OCI-LY1 (cell line): ENCODE results near the gene FOXC2.

Experiments
- H2AFZ ChIP-seq: fragments of 200-600 bp; sonication (generic), shearing (Covaris generic); 2 replicates; pipeline ENCODE4 v1.6.0; 2014; ENCODE audit warnings: antibody characterized with exemption, mild to moderate bottlenecking, low read length
- H3F3A ChIP-seq: fragments of 200-600 bp; sonication (generic), shearing (Covaris generic); 2 replicates; pipeline ENCODE4 v1.6.0; 2014; ENCODE audit warnings: mild to moderate bottlenecking, antibody characterized with exemption, low read length, moderate library complexity; ENCODE audit not compliant: insufficient read depth
- H3K27ac ChIP-seq: fragments of 200-600 bp; sonication (generic); 2 replicates; pipeline ENCODE4 v1.5.1; 2014; ENCODE audit warnings: low read length, mixed run types, mild to moderate bottlenecking, low read depth; ENCODE audit not compliant: poor library complexity, severe bottlenecking
- H3K27me3 ChIP-seq: fragments of 200-600 bp; sonication (generic); 2 replicates; pipeline ENCODE4 v1.6.0; 2014; ENCODE audit warnings: antibody characterized with exemption, mild to moderate bottlenecking, low read length, moderate library complexity; ENCODE audit not compliant: insufficient read depth
- H3K36me3 ChIP-seq: fragments of 200-600 bp; sonication (generic); 2 replicates; pipeline ENCODE4 v1.6.1; 2014; ENCODE audit warnings: mild to moderate bottlenecking, antibody characterized with exemption, low read length, moderate library complexity, mixed read lengths; ENCODE audit not compliant: insufficient read depth
- H3K4me1 ChIP-seq: fragments of 200-600 bp; sonication (generic); 2 replicates; pipeline ENCODE4 v1.5.1; 2014; ENCODE audit warnings: mild to moderate bottlenecking, low read length, moderate library complexity; ENCODE audit not compliant: insufficient read depth, severe bottlenecking
- H3K4me2 ChIP-seq: fragments of 200-600 bp; sonication (generic), shearing (Covaris generic); 2 replicates; pipeline ENCODE4 v1.6.1; 2014; ENCODE audit warnings: low read length
- H3K4me3 ChIP-seq: fragments of 200-600 bp; sonication (generic); 2 replicates; pipeline ENCODE4 v1.5.1; 2014; ENCODE audit warnings: low read length, low read depth, mild to moderate bottlenecking, mixed read lengths; ENCODE audit not compliant: poor library complexity, severe bottlenecking
- H3K79me2 ChIP-seq: fragments of 200-600 bp; shearing (Covaris generic); 2 replicates; pipeline ENCODE4 v1.6.1; 2016; ENCODE audit warnings: mixed run types, low read length, mixed read lengths; ENCODE audit not compliant: insufficient read depth
- H3K9ac ChIP-seq: fragments of 200-600 bp; sonication (generic), shearing (Covaris generic); 2 replicates; pipeline ENCODE4 v1.6.1; 2014; ENCODE audit warnings: mild to moderate bottlenecking, low read length, mixed read lengths
- H3K9me2 ChIP-seq: fragments of 200-600 bp; sonication (generic), shearing (Covaris generic); 2 replicates; pipeline ENCODE4 v1.6.1; 2014; ENCODE audit warnings: low read depth, mild to moderate bottlenecking, low read length, mixed read lengths
- H3K9me3 ChIP-seq: fragments of 200-600 bp; shearing (Covaris generic); 2 replicates; pipeline ENCODE4 v1.6.1; 2014; ENCODE audit warnings: low read length, mixed read lengths
- H4K20me1 ChIP-seq: fragments of 200-600 bp; sonication (generic), shearing (Covaris generic); 2 replicates; pipeline ENCODE4 v1.6.0; 2016; ENCODE audit warnings: mild to moderate bottlenecking, low read length; ENCODE audit not compliant: insufficient read depth
- CTCF ChIP-seq: fragments of 200-600 bp; sonication (generic), shearing (Covaris generic); IDR thresholded peaks from 2 replicates; pipeline ENCODE4 v1.5.1; 2017; ENCODE audit warnings: mild to moderate bottlenecking, antibody characterized with exemption, low read length, moderate library complexity, mixed read lengths
- EZH2 ChIP-seq: fragments of 200-600 bp; sonication (generic), shearing (Covaris generic); IDR thresholded peaks from 2 replicates; pipeline ENCODE4 v1.8.0; 2017; ENCODE audit warnings: borderline replicate concordance, mixed run types, mild to moderate bottlenecking, antibody characterized with exemption, low read length, moderate library complexity, mixed read lengths

Gene FOXC2

GRCh38 chr16:86590501-86591144, 24.0 kb downstream of the FOXC2 start:
- Histone ChIP-seq H3K4me2 (no peak overlapping the region), H3K9me3 (no peaks in the 10 kb centered on the region), H3K9ac (no peak overlapping the region), H3K9me2 (no peaks in the 10 kb centered on the region), H2AFZ (no peak overlapping the region), H3F3A (no peaks in the 10 kb centered on the region), H3K79me2 (no peaks in the 10 kb centered on the region), H3K4me1 (no peaks in the 10 kb centered on the region), H3K27ac (no peak overlapping the region), H3K4me3 (no peak overlapping the region), H3K36me3 (no peaks in the 10 kb centered on the region), H4K20me1 (no peaks in the 10 kb centered on the region), H3K27me3 (0 out of 2 replicates have a peak, but pooled peaks cover 5% of the 10 kb centered on the region)
- TF ChIP-seq EZH2 (no peak), CTCF (no peak)

- no peak overlapping the region for H3K27ac ChIP-seq
- H2AFZ ChIP-seq, result no peak overlapping the region
- H3K36me3 ChIP-seq, result no peaks in the 10 kb centered on the region
- no peaks in the 10 kb centered on the region for H3K9me2 ChIP-seq
- H3K4me3 ChIP-seq, result no peak overlapping the region
- no peak for TF ChIP-seq EZH2
- TF ChIP-seq CTCF, result no peak
- H3K4me1 ChIP-seq, result no peaks in the 10 kb centered on the region
- H3K79me2 ChIP-seq, result no peaks in the 10 kb centered on the region
- H3K9me3 ChIP-seq, result no peaks in the 10 kb centered on the region
- no peaks in the 10 kb centered on the region for H3F3A ChIP-seq
- no peak overlapping the region for H3K4me2 ChIP-seq
- no peaks in the 10 kb centered on the region for H4K20me1 ChIP-seq
- 0 out of 2 replicates have a peak, but pooled peaks cover 5% of the 10 kb centered on the region for H3K27me3 ChIP-seq
- no peak overlapping the region for H3K9ac ChIP-seq
These were observed 24.6 kb downstream of the FOXC2 start for GRCh38 chr16:86591270-86591669.

- Histone ChIP-seq H3K27ac (no peak overlapping the region), H3K79me2 (no peaks in the 10 kb centered on the region), H3K9me2 (no peaks in the 10 kb centered on the region), H3K4me2 (no peak overlapping the region), H2AFZ (no peak overlapping the region), H3K9me3 (no peaks in the 10 kb centered on the region), H3K9ac (no peak overlapping the region), H3F3A (no peaks in the 10 kb centered on the region), H3K36me3 (no peaks in the 10 kb centered on the region; the same call in 1 of the 2 replicates), H3K4me1 (no peaks in the 10 kb centered on the region), H3K27me3 (peaks cover 8% of the 10 kb centered on the region; the same call in 1 of the 2 replicates), H3K4me3 (no peak overlapping the region), H4K20me1 (no peaks in the 10 kb centered on the region)
- TF ChIP-seq CTCF (no peak), EZH2 (no peak)
These were observed 27.4 kb downstream of the FOXC2 start for GRCh38 chr16:86593913-86594620.
